GM12874 (cell line): ENCODE results near the gene SPO11.

Source experiments
- CTCF ChIP-seq: IDR thresholded peaks from 2 replicates; pipeline ENCODE4 v1.5.1; 2011; ENCODE audit warnings: low read depth, mild to moderate bottlenecking, control low read depth, low read length, moderate library complexity; ENCODE audit not compliant: insufficient read depth

The SPO11 gene

GRCh38 chr20:57288651-57289277 is 40.8 kb upstream of the SPO11 start:
- TF ChIP-seq CTCF: no peak

GRCh38 chr20:57289391-57290177 is 40.0 kb upstream of the SPO11 start:
- TF ChIP-seq CTCF: no peak

- no peak for TF ChIP-seq CTCF
Measured at GRCh38 chr20:57290178-57290484, 39.5 kb upstream of the SPO11 start.

GRCh38 chr20:57291003-57291402 is 38.6 kb upstream of the SPO11 start:
- TF ChIP-seq CTCF: no peak

- TF ChIP-seq CTCF: no peak
Measured at GRCh38 chr20:57291694-57292093, 37.9 kb upstream of the SPO11 start.

GRCh38 chr20:57292611-57293010 is 37.0 kb upstream of the SPO11 start:
- TF ChIP-seq CTCF: no peak

- TF ChIP-seq CTCF: no peak
Measured at GRCh38 chr20:57293995-57294394, 35.6 kb upstream of the SPO11 start.
